ENCODE results near the gene TMEM229B.
"Not testable (repeated sequence)": the region's sequence is repeated elsewhere in the genome, so short reads cannot be mapped to it uniquely, and the experiment has no call there.

The TMEM229B gene

DNA sequence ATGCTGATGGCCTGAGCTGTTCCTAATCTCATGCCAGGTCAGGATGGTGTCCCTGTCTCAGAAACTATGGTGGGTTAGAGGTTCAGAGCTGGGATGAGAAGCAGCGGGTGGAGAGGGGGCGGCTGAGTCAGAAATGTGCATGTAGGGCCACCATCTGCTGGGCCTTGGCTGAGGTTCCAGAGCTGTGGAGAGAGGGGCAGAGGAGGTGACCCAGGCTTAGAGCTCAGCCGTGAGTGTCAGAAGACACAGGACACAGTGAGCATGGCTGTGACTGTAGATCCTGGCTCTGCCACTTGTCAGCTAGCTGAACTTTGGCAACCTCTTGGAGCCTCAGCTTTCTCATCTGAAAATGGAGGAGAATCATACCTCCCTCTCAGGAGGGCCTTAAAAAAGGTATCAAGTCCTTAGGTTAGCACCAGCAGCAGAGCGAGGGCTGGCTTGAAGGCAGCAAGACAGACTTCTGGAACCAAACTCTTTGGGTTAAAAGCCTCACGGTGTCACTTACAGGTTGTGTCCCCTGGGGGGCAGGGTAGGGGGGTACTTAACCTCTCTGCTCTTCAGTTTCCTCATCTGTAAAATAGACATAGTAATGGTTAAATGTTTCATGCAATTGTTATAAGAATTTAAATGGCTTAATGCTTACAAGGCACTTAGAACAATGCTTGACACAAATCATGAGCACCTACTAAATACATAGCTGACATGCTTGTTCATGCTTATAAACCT is 34.8 kb downstream of the TMEM229B start:
- DNase-seq (ENCODE audit: low spot score): no peak

DNA sequence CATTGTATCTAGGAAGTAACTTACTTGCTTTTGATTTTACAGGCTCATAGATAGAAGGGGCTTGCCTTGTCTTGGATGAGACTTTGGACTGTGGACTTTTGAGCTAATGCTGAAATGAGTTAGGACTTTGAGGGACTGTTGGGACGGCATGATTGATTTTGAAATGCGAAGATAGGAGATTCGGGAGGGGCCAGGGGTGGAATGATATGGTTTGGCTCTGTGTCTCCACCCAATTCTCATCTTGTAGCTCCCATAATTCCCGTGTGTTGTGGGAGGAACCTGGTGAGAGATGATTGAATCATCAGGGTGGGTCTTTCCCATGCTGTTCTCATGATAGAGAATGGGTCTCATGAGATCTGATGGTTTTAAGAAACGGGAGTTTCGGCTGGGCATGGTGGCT is 36.9 kb downstream of the TMEM229B start:
- not testable (repeated sequence) for DNase-seq (ENCODE audit: low spot score)

DNA sequence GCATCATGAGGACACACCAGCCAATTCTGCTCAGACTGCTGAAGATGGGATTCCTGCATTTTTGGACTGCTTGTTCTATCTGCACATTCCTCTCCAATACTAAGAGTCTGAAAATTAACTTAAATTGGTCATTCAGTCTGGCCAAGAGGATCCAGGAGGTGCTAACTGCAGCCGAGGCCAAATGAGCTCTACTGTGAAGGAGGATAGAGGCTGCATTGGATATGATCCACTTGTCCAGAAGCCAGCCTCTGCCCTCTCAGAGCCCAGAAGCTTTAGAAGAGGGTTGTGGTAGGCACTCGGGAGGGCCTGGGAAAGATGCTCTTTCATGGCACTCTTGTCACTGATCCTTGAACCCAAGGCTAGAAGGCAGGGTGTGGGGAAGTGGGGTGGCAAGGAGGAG is 39.4 kb downstream of the TMEM229B start:
- no peak for DNase-seq (ENCODE audit: low spot score)

DNA sequence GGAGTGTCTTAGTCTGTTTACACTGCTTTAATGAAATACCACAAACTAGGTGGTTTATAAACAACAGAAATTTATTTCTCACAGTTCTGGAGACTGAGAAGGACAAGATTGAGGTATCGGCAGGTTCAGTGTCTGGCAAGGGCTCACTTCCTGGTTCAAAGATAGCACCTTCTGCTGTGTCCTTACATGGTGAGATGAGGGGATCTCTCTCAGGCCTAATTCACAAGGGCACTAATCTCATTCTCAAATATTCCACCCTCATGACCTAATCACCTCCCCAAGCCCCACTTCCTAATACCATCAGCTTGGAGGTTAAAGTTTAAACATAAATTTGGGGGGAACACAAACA is 41.5 kb downstream of the TMEM229B start:
- DNase-seq (ENCODE audit: low spot score): no peak

DNA sequence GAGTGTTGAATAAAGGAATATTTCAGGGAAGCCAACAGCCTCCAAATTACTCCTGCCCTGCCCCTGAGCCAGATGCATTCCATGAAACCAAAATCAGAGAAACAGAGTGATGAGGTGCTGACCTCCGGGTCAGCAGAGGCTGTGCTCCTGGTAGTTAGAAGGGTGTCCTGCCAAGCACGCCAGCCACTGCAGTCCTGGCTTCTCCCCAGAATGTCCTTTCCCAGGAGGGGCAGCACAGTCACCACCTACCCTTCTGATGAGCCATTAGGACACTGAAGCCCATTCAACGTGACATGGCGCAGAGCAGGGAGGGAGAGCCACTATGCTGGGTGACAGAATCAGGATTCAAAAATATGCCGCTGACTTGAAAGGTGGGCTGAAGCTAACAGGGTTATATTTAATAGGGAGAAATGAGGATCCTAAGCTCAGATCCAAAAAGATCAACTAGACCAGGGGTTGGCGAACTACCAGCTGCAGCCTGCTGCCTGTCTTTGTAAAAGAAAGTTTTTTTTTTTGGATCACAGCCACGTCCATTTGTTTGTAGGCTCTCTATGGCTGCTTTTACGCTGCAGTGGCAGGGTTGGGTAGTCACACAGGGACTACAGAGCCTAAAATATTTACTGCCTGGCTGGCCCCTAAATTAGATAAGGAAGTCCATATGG is 42.0 kb downstream of the TMEM229B start:
- DNase-seq (ENCODE audit: low spot score): no peak

DNA sequence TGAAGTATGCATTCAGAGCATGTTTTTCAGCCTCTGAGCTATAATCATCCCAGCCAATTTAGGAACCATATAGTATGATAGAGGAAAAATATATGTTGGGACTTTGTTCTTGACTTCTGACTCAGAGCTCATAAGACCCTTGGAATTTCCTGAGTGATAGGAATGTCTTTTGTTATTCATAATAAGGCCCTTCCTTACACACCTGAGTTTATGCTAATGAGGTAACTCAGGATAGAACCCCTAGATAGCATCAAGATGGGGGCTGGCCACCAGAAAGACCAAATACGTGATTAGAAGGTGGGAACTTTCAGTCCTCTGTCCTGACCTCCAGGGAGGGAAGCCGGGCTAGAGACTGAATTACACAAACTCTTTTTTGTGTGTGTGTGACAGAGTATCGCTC is 44.1 kb downstream of the TMEM229B start:
- no peak for DNase-seq (ENCODE audit: low spot score)

DNA sequence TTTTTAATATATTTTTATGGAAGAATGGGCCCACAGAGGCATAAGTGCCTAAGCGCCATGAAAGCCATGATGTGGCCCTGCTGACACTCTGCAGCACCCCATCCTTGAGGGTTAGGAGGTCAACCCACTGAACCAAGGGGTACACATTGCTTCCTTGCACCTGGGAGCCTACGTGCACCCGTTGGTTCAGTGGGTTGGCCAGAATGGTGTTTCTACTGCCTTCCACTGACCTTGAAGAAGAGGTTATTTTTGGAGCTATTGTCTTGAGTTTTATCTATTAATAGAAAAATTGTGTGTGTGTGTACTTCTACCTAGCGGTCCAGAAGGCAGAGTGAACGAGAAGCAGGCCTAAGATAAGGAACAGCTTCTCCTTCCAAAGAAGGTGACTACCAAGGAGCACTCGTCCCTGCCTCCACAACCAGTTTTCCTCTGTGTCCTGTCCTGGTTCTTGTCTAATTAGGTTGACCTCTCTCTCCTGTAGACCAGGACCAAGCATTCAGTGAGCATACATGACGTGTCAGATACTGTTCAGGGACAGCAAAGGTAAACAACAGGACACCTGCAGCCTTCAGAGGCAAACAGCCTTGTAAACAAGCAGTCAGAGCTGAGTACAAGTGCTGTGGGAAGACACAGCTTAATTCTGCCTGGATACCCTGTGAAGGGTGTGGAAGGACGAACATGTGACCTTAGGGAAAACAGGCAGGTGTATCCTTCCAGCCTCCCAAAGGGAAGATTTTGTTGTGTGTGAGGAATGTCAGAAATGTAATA is 46.2 kb downstream of the TMEM229B start:
- no peak for DNase-seq (ENCODE audit: low spot score)

DNA sequence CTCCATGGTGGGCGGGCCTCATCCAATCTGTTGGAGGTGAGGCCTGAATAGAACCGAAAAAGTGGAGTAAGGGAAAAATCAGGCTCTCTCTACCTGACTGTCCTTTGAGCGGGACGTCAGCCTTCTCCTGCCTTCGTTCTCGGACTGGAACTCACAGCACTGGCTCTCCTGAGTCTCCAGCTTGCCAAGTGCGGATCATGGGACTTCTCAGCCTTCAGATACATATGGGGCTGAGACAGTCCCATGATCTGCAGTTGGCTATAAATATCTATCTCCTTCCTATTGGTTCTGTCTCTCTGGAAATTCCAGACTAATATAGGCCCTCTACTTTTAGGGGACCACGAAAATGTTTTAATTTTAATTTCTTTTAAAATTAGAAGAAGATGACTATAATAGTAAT is 46.8 kb downstream of the TMEM229B start:
- DNase-seq (ENCODE audit: low spot score): no peak

DNA sequence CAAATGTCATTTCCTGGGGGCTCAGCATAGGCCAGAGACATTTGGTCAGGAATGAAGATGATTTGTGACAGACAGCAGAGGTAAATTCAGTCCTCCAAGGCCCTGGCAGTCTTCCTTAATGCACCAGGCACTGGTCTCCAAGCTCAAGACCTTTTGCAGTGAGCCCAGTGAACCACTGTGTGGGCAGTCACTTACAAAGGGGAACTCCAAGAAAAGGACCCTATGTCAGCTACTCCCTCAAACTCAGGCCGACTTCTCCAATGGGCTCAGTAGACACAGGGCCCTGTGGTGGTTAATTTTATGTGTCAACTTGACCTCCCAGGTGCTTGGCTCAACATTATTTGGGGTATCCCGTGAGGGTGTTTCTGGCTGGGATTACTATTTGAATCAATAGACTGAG is 47.3 kb downstream of the TMEM229B start:
- no peak for DNase-seq (ENCODE audit: low spot score)

DNA sequence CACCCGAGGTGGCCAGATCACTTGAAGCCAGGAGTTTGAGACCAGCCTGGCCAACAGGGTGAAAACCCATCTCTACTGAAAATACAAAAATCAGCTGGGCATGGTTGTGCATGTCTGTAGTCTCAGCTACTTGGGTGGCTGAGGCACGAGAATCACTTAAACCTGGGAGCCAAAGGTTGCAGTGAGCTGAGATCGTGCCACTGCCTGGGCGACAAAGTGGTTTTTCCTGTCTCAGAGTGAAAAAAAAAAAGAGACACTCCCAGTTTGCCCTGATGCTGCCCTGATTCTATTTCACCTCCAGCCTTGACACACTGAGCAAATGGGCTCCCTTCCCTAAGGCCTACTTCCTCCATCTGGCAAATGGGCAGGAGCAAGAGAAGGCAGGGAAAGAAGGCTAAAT is 48.0 kb downstream of the TMEM229B start:
- DNase-seq (ENCODE audit: low spot score): no peak

DNA sequence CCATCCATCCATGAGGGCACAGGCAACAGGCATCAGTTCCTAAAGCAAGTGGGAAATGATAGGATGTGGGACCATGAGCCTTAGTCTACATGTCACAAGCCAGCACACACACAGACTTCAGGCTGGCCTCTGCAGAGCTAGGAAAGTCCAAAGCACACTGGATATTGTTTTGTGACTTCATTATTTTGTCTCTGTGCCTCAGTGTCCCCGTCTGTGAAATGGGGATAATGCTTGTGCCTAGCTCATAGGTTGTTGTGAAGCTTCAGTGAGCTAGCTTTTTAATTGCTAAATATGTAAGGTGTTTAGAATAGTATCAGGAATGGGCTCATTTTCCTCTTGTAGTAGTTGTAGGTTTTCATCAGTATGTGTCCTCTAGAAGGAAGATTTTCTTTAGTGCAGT is 49.6 kb downstream of the TMEM229B start:
- DNase-seq (ENCODE audit: low spot score): no peak

DNA sequence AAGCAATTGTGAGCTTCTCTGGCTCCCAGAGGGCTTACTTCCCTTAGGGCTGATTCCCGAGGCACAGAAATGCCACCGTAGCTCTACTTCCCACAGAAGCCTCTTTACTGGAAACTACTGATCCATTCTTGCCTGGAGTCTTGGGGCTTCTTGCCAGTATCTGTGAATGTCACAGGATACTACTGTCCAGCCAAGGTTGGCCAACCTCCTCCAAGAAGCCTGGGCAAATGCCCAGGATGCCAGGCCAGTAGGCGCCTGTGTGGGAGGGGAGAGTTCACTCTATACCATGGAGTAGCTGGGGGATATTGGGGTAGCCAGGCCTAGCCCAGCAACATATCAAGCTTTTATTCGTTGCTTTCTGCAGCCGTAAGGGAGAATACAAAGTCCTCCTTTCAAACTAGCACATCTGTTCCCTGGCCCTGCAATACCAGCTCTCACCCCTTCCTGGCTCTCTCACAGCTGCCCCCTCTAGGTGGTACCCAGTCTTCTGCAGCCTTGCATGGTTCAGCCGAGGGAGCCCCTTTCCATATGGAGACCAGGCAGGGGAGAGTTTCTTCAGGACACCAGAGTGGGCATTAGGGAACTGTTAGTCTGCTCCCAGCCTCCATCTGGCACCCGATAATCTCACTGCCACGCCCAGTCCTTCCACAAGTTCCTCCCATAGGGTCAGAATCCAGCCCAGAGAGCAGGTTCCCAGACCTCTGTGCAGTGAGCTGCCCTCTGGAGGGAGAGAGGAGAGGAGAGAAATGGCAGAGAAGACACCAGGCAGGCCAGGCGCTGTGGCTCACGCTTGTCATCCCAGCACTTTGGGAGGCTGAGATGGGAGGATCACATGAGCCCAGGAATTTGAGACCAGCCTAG is 52.3 kb downstream of the TMEM229B start:
- DNase-seq (ENCODE audit: low spot score): no peak

DNA sequence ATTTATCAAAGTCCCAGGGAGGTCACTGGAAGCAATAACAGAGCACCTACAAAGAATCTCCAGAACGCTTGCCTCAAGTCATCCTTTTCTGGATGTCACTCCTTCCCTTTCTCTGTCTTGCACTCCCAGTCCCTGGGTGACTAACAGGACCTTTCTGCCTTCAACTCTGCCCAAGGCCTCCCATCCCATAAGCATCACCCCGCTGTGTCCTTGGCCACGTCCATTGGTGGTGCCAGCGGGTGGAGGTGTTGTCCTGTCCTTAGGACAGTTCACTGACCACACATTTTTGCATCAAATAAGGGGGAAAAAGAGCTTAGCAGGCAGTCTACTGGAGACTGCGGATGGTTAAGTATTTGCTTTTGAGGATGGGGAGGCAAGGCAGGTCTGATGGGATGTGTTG is 52.9 kb downstream of the TMEM229B start:
- DNase-seq (ENCODE audit: low spot score): no peak

DNA sequence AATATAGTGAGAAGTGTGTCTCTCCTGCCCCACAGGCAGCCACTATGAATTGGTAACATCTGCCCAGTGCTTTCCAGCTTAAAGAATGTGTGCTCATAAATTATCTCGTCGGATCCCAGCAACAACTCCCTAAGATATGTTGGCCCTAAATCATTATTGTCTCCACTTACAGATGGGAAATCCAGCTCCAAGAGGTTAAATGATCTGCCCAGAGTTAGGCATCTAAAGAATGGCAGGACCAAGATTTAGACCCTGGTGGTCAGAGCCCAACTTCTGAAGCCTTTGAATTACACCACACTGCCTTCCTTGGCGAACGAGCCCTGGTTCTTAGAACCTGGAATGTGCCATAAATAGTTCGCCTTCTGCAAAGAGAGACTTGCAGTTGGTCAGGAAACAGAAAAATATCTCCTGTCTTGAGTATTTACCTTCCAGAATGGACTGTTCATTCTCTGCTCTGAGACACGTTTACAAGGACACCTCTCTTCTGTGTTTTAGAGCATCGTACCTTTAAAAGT is 56.4 kb downstream of the TMEM229B start:
- DNase-seq (ENCODE audit: low spot score): no peak

DNA sequence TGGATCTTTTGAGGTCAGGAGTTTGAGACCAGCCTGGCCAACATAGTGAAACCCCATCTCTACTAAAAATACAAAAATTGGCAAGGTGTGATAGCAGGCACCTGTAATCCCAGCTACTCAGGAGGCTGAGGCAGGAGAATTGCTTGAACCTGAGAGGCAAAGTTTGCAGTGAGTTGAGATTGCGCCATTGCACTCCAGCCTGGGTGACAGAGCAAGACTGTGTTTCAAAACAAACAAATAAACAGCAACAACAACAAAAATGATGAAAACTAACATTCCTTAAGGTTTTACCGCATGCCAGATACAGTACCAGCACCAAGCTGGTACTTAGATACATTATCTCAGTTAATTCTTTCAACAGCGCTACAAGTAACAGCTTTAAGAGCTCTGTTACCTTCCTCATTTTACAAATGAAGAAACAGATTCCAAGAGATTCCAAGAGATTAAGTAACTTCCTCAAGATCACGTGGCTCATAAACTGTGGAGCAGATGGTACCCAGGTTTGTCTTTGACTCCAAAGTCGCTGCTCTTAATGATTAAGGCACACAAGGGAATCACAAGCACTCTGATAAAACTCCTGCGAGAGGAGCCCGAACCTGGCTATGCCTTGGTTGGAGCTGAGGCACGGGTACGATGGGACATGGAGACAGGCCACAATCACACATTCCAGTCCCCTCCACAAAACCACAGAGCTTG is 58.9 kb downstream of the TMEM229B start:
- DNase-seq (ENCODE audit: low spot score): no peak

DNA sequence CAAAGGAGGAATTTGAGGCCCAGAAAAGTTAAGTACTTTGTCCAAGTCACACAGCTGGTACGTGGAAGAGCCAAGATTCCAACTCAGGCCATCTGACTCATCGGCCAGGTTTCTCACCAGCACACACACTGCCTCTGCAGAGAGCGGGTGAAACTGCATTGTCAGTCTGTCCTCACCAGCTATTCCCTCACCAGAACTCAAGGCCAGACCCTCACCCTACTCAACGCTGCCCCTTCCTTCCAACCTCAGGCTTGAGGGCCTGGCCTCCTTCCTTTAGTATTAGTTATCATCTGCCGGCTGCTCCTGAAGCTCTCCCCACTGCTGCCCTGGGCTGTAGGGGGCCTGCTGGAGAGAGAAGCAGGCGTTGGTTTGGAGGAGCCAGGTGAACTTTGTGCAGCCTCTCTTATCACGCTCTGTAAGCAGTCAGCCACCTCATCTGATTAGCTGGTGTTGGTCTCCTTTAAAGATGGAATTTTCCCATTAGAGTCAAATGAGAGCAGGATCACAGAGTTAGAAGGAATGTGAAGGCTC is 60.0 kb downstream of the TMEM229B start:
- DNase-seq (ENCODE audit: low spot score): no peak

DNA sequence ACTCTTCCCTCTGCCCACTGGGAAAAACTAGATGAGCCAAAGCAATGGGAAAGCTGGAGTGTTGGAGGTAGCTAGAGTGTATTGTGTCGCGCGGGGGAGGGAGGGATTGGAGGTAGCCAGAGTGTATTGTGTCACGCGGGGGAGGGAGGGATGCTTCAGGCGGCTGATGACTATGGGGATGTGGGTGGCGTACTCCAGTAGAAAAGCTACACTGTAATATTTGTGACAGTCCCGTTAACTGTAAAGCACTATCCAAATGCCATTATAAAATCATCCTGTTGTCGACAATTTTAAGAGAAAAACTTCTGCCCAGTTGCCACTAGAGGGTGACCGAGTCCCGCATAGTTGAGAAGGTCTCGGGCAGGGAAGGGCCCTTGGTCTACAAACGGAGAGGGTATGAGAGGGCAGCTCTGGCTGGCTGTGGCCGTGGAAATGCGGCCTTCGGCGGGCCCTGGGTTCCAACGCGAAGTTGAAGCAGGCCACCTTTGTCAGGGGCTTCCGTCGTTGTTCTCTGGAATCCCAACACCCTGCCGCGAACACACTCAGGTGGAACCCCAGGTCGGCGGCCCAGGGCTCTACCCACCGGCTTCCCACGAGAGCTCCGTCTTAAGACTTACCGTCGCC is 61.4 kb downstream of the TMEM229B start:
- DNase-seq (ENCODE audit: low spot score): peak; percentile 91

DNA sequence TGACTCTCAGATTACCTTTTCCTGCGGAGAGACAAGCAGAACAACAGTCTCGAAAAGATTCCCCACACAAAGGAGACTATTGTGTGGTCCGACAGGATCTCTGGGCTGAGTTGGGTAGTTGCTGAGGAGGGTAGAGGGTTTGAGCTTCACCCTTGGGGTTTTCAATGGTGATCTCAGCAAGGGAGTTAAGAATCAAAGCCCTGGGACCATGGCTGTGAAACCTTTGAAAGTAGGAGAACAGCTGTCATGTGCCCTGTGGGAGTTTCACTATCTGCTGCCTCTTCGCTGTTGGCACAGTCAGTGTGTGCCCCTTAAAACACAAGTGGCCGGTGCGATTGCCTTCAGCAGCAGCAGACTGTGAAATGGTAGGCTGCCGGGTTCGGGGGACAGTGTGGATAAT is 62.4 kb downstream of the TMEM229B start:
- DNase-seq (ENCODE audit: low spot score): peak; percentile 97

DNA sequence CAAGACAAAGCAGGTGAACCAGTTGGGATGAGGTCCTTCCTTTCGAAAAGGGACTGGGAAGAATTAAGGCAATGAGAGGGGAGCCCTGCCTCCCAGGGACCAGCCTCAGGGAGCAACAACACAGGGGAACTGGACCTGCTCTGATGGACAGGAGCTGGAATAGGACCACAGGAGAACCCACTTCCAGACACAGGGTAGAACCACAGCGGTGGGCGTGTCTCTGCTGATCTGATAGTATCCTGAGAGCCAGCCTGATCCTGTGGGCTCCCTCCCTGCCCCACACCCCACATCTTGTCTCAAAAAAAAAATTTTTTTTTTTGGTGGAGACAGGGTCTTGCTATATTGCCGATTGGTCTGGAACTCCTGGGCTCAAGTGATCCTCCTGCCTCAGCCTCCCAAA is 62.9 kb downstream of the TMEM229B start:
- DNase-seq (ENCODE audit: low spot score): no peak

DNA sequence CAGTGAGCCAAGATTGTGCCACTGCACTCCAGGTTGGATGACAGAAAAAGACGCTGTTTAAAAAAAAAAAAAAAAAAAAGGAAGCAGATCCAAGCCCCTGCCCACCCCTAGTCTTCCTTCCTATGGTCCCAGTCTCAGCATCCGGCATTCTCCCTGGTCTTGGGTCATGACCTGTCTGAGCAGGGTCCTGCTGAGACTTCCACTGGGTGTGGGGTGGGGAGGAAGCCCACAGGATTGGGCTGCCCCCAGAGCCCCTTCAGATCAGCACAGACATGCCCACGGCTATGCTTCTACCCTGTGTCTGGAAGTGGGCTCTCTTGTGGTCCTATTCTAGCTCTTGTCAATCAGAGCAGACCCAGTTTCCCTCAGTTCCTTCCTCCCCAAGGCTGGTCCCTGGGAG is 64.0 kb downstream of the TMEM229B start:
- DNase-seq (ENCODE audit: low spot score): no peak

DNA sequence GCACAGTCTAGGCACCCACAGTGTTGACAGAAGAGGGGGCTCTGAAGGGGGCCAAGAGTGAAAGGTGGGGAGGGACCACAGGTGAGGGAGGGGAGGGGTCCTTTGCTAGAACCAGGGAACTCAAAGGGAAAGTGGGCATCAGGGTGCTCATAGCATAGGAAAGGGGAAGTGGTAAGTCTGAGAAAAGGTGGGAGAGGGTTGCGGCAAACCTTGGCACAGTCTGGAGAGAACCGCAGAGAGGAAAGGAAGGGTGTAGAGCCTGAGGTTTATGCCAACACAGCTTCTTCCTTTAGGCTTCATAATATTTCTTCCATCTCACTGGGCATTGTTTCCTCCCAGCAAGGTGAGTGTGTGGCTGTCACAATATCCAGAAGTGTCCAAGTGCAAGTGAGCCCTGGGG is 65.1 kb downstream of the TMEM229B start:
- no peak for DNase-seq (ENCODE audit: low spot score)

Measured in COLO829 (cell line).